ENCODE results near the gene ANKRD17.

Gene ANKRD17

DNA sequence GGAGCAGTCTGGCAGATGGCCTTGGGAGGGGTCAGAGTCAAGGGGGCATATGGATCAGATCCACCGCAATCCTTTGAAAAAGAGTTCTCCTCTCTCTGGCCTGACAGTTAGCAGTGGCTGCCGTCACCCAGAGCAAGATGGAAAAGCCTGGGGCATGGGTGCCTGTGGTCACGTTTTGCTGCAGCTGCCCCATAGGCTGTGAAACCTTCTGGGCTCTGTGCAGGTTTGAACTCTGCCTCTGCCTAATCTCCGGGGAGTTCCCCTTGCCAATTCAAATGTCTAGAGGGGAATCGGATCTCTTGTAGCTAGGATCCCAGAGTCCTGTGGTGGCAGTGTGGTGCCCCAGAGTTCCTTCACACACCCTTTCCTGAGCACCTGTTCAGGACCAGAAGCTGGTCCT lies 23.4 kb upstream of the ANKRD17 start:
- in situ Hi-C loops (cut with HindIII; ENCODE audit: low pct_ligation_motif_present, low sequenced_read_pairs), result no loop called here
- no peak for TF ChIP-seq CTCF (IDR thresholded peaks at IDR 0.05; ENCODE audit: low read depth, low read length, missing control alignments)
- DNase-seq, result no peak

DNA sequence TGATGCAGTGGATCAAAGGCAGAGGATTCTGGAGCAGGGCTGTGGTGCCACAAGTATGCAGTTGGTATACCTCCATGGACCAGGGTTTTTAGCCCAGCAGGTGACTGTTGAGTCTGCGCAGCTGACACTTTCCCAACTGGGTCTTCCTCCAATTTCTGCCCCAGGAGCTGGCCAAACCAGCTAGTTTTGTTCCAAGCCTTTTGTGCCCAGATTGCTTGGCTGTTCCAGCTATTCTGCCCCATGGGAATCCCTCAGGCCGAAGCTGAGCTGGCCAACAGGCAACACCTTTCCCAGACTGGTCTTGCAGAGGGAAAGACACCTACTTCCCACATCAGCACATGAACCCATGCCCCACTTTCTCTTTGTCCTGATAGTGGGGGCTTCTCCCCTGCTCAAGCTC lies 22.8 kb upstream of the ANKRD17 start:
- DNase-seq, result no peak
- no peak overlapping the region for H3K27ac ChIP-seq

More for the DNA sequence above, 23.4 kb upstream of the ANKRD17 start:
- no peaks in the 10 kb centered on the region for H3K27me3 ChIP-seq (replicated peaks)
- no peak overlapping the region for H3K4me3 ChIP-seq (ENCODE audit: low read depth, low read length)
- H3K27ac ChIP-seq, result no peak overlapping the region
- H3K36me3 ChIP-seq (replicated peaks), result no peaks in the 10 kb centered on the region

DNA sequence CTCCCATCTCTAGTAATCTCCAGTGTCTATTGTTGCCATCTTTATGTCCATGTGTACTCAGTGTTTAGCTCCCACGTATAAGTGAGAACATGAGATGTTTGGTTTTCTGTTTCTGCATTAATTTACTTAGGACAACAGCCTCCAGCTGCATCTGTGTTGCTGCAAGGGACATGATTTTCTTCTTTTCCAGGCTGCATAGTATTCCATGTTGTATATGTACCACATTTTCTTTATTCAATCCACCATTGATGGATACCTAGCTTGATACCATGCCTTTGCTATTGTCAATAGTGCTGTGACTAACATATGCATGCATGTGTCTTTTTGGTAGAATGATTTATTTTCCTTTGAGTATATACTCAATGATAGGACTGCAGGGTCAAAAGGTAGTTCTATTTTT lies 18.6 kb upstream of the ANKRD17 start:
- in situ Hi-C loops (cut with HindIII; ENCODE audit: low pct_ligation_motif_present, low sequenced_read_pairs), result no loop called here
- no peaks in the 10 kb centered on the region for H3K36me3 ChIP-seq (replicated peaks)
- H3K27me3 ChIP-seq (replicated peaks), result no peaks in the 10 kb centered on the region
- no peak overlapping the region for H3K27ac ChIP-seq
- no peak overlapping the region for H3K4me3 ChIP-seq (ENCODE audit: low read depth, low read length)
- DNase-seq, result no peak
- TF ChIP-seq CTCF (IDR thresholded peaks at IDR 0.05; ENCODE audit: low read depth, low read length, missing control alignments), result no peak

More for the DNA sequence above, 22.8 kb upstream of the ANKRD17 start:
- Histone ChIP-seq H3K4me3 (ENCODE audit: low read depth, low read length) (no peak overlapping the region), H3K36me3 (replicated peaks) (no peaks in the 10 kb centered on the region), H3K27me3 (replicated peaks) (no peaks in the 10 kb centered on the region)
- in situ Hi-C loops (cut with HindIII; ENCODE audit: low pct_ligation_motif_present, low sequenced_read_pairs), result no loop called here
- no peak for TF ChIP-seq CTCF (IDR thresholded peaks at IDR 0.05; ENCODE audit: low read depth, low read length, missing control alignments)

GRCh38 chr4:73275318-73275654 lies 16.7 kb upstream of the ANKRD17 start:
- in situ Hi-C loops (cut with HindIII; ENCODE audit: low pct_ligation_motif_present, low sequenced_read_pairs), result no loop called here
- Histone ChIP-seq H3K4me3 (ENCODE audit: low read depth, low read length) (no peak overlapping the region), H3K36me3 (replicated peaks) (no peaks in the 10 kb centered on the region), H3K27me3 (replicated peaks) (no peaks in the 10 kb centered on the region), H3K27ac (no peak overlapping the region)
- no peak for DNase-seq
- TF ChIP-seq CTCF (IDR thresholded peaks at IDR 0.05; ENCODE audit: low read depth, low read length, missing control alignments), result no peak

- in situ Hi-C loops (cut with HindIII; ENCODE audit: low pct_ligation_motif_present, low sequenced_read_pairs), result no loop called here
- no peak overlapping the region for H3K27ac ChIP-seq
- no peak overlapping the region for H3K4me3 ChIP-seq (ENCODE audit: low read depth, low read length)
- DNase-seq, result no peak
- H3K36me3 ChIP-seq (replicated peaks), result no peaks in the 10 kb centered on the region
- no peak for TF ChIP-seq CTCF (IDR thresholded peaks at IDR 0.05; ENCODE audit: low read depth, low read length, missing control alignments)
- no peaks in the 10 kb centered on the region for H3K27me3 ChIP-seq (replicated peaks)
These were observed 14.2 kb upstream of the ANKRD17 start for GRCh38 chr4:73272816-73273215.

DNA sequence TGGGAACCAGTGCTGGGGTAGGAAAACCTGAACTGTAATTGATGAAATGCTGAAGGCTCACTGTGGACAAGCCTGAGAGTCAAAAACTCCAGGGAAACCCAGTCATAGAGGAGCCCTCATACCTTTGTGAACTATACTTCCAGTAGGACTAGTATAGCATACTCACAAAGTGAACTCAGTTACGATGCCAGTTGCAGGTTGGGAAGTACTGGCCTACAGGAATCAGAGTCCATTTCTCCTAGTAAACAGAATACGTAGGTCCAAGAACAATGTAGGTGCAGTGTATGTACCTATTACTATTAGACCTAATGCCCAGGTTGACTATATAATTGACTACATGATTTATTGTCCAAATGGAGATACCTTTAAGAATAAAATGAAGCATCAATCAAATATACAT lies 8.5 kb upstream of the ANKRD17 start:
- Histone ChIP-seq H3K27me3 (replicated peaks) (no peaks in the 10 kb centered on the region), H3K4me3 (ENCODE audit: low read depth, low read length) (no peak overlapping the region), H3K36me3 (replicated peaks) (no peaks in the 10 kb centered on the region), H3K27ac (no peak overlapping the region)
- in situ Hi-C loops (cut with HindIII; ENCODE audit: low pct_ligation_motif_present, low sequenced_read_pairs), result no loop called here
- no peak for DNase-seq
- no peak for TF ChIP-seq CTCF (IDR thresholded peaks at IDR 0.05; ENCODE audit: low read depth, low read length, missing control alignments)
